Left lung (tissue), 10 donors: Measurements from ENCODE around the gene QRICH1. TPM values are rescaled to one million over a fixed set of nuclear protein-coding genes. Genes with fewer than 3 reads are reported as not detected.
A peak's percentile ranks its signal among the peaks of the same experiment; 100 is the strongest.

Experiments used
- ATAC-seq: fragments of 200-7000 bp; cut with Tn5 transposase; one replicate; pipeline ENCODE4 v1.9.1; 2020; ENCODE audit warnings: moderate library complexity
- DNase-seq, 4 donors: peaks; one replicate each; pipeline ENCODE4 v3.0.0-alpha.2; 2013 to 2020
- H3K27ac ChIP-seq, 2 donors: fragments of 200-600 bp; sonication (generic) in 1 of 2; one replicate each; pipeline versions ENCODE4 v1.5.0 to v1.8.0; 2020 to 2021
- H3K27me3 ChIP-seq, 2 donors: fragments of 200-600 bp; sonication (generic) in 1 of 2; one replicate each; pipeline versions ENCODE4 v1.5.0 to v1.8.0; 2020 to 2021
- H3K36me3 ChIP-seq, 2 donors: fragments of 200-600 bp; sonication (generic) in 1 of 2; one replicate each; pipeline versions ENCODE4 v1.5.0 to v1.8.0; 2020 to 2021
- H3K4me1 ChIP-seq, 2 donors: fragments of 200-600 bp; one replicate each; pipeline ENCODE4 v1.8.0; 2021
- H3K4me3 ChIP-seq, 2 donors: fragments of 200-600 bp; sonication (generic) in 1 of 2; one replicate each; pipeline versions ENCODE4 v1.5.0 to v1.8.0; 2020 to 2021; ENCODE audit warnings: mild to moderate bottlenecking in 1 of 2
- H3K9me3 ChIP-seq, 2 donors: fragments of 200-600 bp; sonication (generic) in 1 of 2; one replicate each; pipeline versions ENCODE4 v1.5.0 to v1.8.0; 2020 to 2021
- CTCF ChIP-seq, 2 donors: fragments of 200-600 bp; sonication (generic) in 1 of 2; IDR thresholded peaks; one replicate each; pipeline versions ENCODE4 v1.5.0 to v1.8.0; 2021; ENCODE audit warnings: antibody characterized with exemption in 2 of 2
- intact Hi-C, 2 donors: fragments of 100-400 bp; cut with DNase I; formaldehyde crosslinking; loops; one replicate each; pipeline versions ENCODE4 v1.11.2 to v1.14.2; 2022
- polyA plus RNA-seq, 6 donors: library from polyadenylated mRNA; unstranded; fragments of 120-200 nt; gene quantifications; one replicate each; pipeline ENCODE4 v1.2.1, GENCODE V29; 2013; ENCODE audit not compliant: insufficient read length in 6 of 6
- total RNA-seq, 2 donors: library from RNA; stranded (reverse); fragmentation: NEBNext Ultra II Directional; extraction: Animal tissue kit (Norgen Biotek cat#: 25700); gene quantifications; one replicate each; pipeline ENCODE4 v1.2.1, GENCODE V29; 2021
- donor health status: DM: no; HTN: yes; CAD: no.
- donor health status: DM: no; HTN: no; CAD: no.

The QRICH1 gene
- total and polyA plus RNA-seq, 8 donors: 71.6 to 85.8 (median 77.6) TPM

GRCh38 chr3:48997714-48998637 is 95.9 kb downstream of the QRICH1 start:
- ATAC-seq (no peak), DNase-seq (no peak)
- peaks cover 0 to 30% of the 10 kb centered on the region in 2 donors for H3K36me3 ChIP-seq
- no peak overlapping the region for H3K4me3 ChIP-seq
- no peak overlapping the region for H3K27ac ChIP-seq
- peaks cover 0 to 4% of the 10 kb centered on the region in 2 donors for H3K4me1 ChIP-seq
- no peaks in the 10 kb centered on the region for H3K27me3 ChIP-seq
- no peak for TF ChIP-seq CTCF (IDR thresholded peaks at IDR 0.05)
- intact Hi-C loops: no loop called here
- H3K9me3 ChIP-seq: no peaks in the 10 kb centered on the region

- no peak for TF ChIP-seq CTCF (IDR thresholded peaks at IDR 0.05)
- H3K27ac ChIP-seq: no peak overlapping the region
- no peaks in the 10 kb centered on the region for H3K9me3 ChIP-seq
- no peak for ATAC-seq
- intact Hi-C loops: no loop called here
- H3K4me1 ChIP-seq: peaks cover 0 to 7% of the 10 kb centered on the region in 2 donors
- H3K36me3 ChIP-seq: peaks cover 0 to 30% of the 10 kb centered on the region in 2 donors
- no peaks in the 10 kb centered on the region for H3K27me3 ChIP-seq
- H3K4me3 ChIP-seq: no peak overlapping the region
- no peak for DNase-seq
These were observed 96.7 kb downstream of the QRICH1 start for GRCh38 chr3:48997102-48997635.

- DNase-seq: no peak
- Histone ChIP-seq H3K27me3 (no peaks in the 10 kb centered on the region), H3K27ac (no peak overlapping the region), H3K36me3 (peaks cover 0 to 30% of the 10 kb centered on the region in 2 donors), H3K9me3 (no peaks in the 10 kb centered on the region), H3K4me1 (peaks cover 4 to 12% of the 10 kb centered on the region in 2 donors), H3K4me3 (no peak overlapping the region)
- intact Hi-C loops: no loop called here
- TF ChIP-seq CTCF (IDR thresholded peaks at IDR 0.05): no peak
- ATAC-seq: no peak
These were observed 97.2 kb downstream of the QRICH1 start for GRCh38 chr3:48996640-48997039.

- no peaks in the 10 kb centered on the region for H3K9me3 ChIP-seq
- no peaks in the 10 kb centered on the region for H3K27me3 ChIP-seq
- no peak overlapping the region for H3K4me3 ChIP-seq
- no peak overlapping the region for H3K27ac ChIP-seq
- DNase-seq (no peak), ATAC-seq (no peak)
- intact Hi-C loops: no loop called here
- TF ChIP-seq CTCF (IDR thresholded peaks at IDR 0.05): no peak
- peaks cover 0 to 30% of the 10 kb centered on the region in 2 donors for H3K36me3 ChIP-seq
- H3K4me1 ChIP-seq: peaks cover 17 to 36% of the 10 kb centered on the region in 2 donors
These were observed 100.0 kb downstream of the QRICH1 start for GRCh38 chr3:48993834-48994233.

GRCh38 chr3:48991851-48992545 is 101.9 kb downstream of the QRICH1 start:
- intact Hi-C loops: no loop called here
- no peak for ATAC-seq
- no peak overlapping the region for H3K27ac ChIP-seq
- DNase-seq: no peak
- H3K9me3 ChIP-seq: no peaks in the 10 kb centered on the region
- H3K4me1 ChIP-seq: peaks cover 17 to 43% of the 10 kb centered on the region in 2 donors
- H3K36me3 ChIP-seq: peaks cover 0 to 27% of the 10 kb centered on the region in 2 donors
- H3K27me3 ChIP-seq: no peaks in the 10 kb centered on the region
- peak overlapping the region in 1 of 2 donors; percentile 97 for H3K4me3 ChIP-seq
- TF ChIP-seq CTCF (IDR thresholded peaks at IDR 0.05): no peak
